Right hindlimb (tissue), 1 donor: Measurements from ENCODE around the gene SMARCC2.
A peak's percentile ranks its signal among the peaks of the same experiment; 100 is the strongest.

Experiments used
- DNase-seq: peaks from one replicate; pipeline ENCODE4 v3.0.0-alpha.2; 2018

Gene SMARCC2

GRCh38 chr12:56189099-56189917, at the start of gene SMARCC2:
TSS of gene SMARCC2 (minus strand) at chr12:56189483. CDS start at chr12:56189461, 22 bp downstream.
- DNase-seq = peak; percentile 89

DNA sequence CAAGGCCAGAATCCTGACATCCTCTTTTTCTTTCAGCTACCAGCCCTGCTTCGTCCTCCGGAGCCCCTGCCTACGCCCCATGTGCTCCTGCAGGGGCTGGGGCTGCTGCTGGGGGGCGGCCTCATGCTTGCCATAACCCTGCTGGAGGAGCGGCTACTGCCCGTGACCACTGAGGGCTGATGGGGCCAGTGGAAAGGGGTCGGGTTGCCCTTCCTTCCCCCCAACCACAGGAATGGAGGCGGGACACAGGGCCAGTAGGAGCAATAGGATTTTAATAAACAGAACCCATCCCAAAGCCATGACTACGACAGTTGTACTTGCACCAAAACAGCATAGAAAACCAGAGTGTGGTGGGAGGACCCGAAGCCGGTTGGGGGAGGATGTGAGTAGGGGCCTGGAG, 48.3 kb upstream of the SMARCC2 start:
- no peak for DNase-seq

DNA sequence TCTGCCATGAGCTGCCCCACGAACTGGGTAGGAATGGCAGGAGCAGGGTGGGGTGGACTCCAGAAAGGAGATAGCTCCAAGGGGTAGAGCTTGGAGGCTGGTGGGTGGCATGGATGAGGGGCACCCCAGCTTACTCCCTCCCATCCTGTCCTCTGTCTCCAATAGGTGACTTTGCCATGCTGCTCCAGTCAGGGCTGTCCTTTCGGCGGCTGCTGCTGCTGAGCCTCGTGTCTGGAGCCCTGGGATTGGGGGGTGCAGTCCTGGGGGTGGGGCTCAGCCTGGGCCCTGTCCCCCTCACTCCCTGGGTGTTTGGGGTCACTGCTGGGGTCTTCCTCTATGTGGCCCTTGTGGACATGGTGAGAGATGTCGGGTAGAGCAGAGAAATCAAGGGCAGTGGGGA, 47.7 kb upstream of the SMARCC2 start:
- DNase-seq = no peak

DNA sequence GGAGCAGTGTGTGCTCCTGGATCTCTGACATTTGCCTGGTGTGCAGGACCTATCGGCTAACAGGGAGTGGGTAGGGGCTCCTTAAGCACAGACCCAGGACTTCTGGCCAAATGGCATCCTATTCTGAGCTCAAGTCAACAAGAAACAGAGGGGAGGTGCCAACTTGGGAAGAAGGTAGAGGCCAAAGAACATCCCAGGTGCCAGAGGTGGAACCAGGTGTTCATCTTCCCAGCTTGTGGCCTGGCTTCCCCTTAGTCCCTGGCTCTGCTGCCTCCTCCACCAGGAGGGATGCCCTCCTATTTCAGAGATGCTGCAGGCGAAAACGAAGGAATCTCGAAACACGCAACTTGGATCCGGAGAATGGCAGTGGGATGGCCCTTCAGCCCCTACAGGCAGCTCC, 46.8 kb upstream of the SMARCC2 start:
- DNase-seq = no peak

DNA sequence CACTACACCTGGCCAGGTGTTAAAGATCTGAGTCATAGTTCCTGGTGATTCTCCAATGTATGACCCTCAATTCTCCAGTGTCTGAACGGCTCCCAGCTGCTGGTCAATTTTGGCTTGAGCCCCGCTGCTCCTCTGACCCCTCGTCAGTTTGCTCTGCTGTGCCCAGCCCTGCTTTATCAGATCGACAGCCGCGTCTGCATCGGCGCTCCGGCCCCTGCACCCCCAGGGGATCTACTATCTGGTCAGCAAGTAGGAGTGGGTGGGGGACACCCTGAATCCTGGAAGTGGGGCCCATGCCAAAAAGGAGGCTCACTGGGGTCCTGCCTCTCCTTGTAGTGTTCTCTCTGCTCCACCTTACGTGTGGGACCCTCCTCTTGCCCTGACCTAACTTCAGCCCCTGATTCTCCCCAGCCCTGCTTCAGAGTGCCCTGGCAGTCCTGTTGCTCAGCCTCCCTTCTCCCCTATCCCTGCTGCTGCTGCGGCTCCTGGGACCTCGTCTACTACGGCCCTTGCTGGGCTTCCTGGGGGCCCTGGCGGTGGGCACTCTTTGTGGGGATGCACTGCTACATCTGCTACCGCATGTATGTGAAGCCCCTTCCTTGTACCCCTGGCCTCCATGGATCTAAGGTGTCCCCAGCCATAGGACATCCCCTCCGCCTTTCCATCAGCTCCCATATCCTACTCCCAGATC, 45.6 kb upstream of the SMARCC2 start:
- DNase-seq = no peak

GRCh38 chr12:56231184-56231582, 41.9 kb upstream of the SMARCC2 start:
- DNase-seq = no peak

DNA sequence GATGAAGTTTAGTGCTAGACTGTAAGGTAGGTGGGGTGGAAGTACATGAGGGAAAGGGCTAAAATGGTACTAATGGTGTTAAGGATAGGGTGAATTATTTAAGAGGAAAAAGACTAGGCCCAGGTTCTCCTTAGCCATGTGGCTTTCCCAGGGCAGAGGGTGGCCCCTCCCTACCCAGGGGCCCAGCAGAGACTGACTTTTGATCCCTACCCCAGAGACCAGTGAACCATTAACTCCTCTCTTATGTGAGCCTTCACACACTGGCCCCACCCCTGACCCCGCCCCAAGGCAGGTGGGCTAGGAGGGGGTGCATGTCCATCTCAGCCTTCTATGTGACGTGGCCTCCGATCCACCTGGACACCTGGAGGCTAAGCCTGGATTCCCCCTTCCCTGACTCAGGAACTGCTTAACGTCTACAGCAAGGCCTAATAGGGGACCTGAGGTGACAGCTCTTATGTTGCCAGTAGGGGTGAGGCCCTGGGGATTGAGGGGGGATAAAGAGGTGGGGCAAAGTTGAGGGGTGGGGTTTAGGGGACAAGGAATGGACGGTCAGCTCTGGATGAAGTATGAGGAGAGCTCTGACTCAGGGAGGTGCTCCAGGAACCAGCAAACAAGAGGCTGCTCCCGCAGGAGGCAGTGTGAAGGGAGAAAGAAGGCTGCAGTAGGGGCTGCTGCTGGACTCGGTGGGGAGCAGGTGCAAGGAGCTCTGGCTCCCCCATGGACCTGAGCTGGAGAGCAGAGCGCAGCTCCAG, 41.3 kb upstream of the SMARCC2 start:
- DNase-seq = no peak

GRCh38 chr12:56229916-56230431, 40.7 kb upstream of the SMARCC2 start, which contains the start of gene SLC39A5:
TSS of gene SLC39A5 (plus strand) at chr12:56230051. CDS start at chr12:56231275, 1,224 bp downstream.
- no peak for DNase-seq

DNA sequence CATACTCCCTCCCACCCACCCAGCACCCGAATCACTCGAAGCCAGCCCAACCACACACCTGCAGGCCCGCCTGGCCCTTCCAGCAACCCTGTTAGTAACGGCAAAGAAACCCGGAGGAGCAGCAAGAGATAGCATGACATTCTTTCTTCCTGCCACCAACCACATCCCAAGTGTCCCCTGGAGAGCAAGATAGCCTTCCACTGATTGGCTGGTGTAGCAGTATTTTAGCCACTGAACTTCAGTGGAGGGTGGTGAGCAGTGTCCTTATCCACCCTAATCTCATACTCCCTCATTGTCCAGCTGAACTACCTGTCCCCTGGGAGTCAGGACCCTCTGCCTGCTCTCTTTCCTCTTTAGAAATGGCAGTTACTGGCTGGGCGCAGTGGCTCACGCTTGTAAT, 39.8 kb upstream of the SMARCC2 start:
- no peak for DNase-seq

GRCh38 chr12:56224954-56225353, 35.7 kb upstream of the SMARCC2 start:
- DNase-seq = no peak

DNA sequence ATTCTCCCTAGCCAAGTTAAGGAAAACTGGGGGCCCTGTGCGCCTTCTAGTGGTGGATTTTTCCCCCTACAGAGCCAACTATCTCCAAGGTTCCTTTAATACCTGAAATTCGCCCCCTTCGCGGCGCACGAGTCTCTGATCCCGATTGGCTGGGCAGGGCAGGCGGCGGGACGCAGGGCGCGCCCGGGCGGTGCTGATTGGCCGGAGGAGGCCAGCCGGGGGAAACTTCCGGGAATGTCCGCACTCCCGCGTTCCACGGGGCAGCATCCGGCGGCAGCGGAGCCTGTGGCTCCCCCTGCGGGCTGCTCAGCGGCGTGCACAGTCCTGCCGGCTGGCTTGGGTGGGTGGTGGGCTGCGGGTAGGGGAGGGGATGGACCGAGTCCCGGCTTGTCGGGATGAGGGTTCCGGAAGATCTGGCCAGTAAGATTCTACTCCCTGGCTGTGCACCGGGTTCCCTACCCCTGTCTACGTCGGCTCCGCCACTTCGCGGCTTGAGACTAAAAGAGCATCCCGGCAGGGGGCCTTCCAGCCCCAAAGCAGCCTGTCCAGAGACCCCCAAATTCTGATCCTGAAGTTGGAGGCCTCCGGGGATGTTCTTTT, 34.9 kb upstream of the SMARCC2 start, which contains the start of gene NABP2:
Gene NABP2, plus strand, starts transcription at position 241 of the 600 bp plus-strand sequence. CDS start 515 bp downstream, outside the sequence.
- peak; percentile 99 for DNase-seq

DNA sequence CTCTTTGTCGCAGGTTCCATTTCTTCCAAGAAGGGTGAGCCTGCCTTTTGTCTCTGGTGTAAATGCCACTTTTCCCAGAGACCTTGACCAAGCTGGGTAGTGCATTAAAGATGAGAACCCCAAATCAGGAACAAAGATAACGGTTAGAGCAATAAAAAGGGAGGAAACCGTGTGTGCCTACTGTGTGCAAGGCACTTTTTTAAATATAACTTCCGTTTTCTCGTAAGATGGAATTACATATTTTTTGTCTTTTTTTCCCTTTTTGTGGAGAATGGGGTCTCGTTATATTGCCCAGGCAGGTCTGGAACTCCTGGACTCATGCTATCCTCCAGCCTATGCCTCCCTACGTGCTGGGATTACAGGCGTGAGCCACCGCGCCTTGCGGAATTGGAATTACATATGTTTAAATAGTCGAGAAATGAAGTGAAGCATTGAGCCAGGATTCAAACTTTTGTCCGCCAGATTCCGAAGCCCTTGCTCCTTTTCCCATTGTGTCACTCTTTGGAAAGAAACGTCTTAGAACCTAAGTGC, 34.4 kb upstream of the SMARCC2 start:
- DNase-seq = no peak

GRCh38 chr12:56222531-56222895, 33.2 kb upstream of the SMARCC2 start:
- DNase-seq = no peak

- peak; percentile 99 for DNase-seq
Measured at GRCh38 chr12:56221757-56222530, 32.7 kb upstream of the SMARCC2 start, which contains the start of gene RNF41. TSS of gene RNF41 (minus strand) at chr12:56221922. CDS start at chr12:56214047, 7,875 bp downstream.

- peak; percentile 86 for DNase-seq
Measured at GRCh38 chr12:56221232-56221756, 32.0 kb upstream of the SMARCC2 start.

DNA sequence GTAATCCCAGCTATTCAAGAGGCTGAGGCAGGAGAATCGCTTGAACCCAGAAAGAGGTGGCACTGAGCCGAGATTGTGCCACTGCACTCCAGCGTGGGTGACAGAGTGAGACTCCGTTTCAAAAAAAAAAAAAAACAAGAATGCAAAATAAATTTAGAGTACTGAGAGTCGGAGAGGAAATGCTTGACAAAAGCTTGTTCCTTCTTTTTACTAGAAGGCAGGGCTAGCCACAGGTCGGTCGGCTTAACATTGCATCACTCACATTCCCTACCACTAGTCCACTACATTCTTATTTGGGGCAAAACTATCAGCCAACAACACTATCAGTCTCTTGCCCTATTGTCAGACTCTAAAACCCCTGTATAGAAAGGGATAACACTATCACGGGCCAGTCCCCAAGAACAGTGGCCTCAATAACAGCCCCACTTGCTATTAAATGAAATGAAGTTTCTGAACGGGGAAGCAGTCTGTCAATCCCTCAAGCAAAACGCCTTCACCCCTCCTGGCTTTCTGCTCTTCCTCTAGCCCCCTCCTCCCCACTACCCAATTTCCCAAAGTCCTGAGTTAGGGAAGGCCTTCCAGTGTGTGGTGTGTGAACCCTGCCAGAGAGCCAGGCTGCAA, 31.4 kb upstream of the SMARCC2 start:
- DNase-seq = no peak

- no peak for DNase-seq
Measured at GRCh38 chr12:56219840-56220239, 30.6 kb upstream of the SMARCC2 start.

DNA sequence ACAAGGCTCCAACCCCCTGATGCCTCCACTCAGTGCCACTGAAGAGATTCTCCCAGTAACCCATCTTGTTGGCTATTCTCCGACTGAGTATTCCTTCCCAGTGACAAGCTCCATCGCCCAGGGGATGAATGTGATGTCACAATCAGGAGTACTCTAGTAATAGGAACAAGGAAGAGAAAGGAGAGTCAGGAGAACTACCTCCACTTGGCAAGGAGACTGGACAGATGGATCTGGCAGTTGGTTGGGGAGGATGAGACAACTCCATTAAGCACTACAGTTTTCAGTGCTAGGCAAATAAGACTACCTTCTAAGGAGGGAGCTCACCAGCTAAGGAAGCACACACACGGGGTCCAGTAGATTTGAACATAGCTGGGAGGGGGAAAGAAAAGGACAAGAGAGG, 27.2 kb upstream of the SMARCC2 start:
- DNase-seq = no peak

- no peak for DNase-seq
Measured at GRCh38 chr12:56213878-56214277, 24.6 kb upstream of the SMARCC2 start.

- no peak for DNase-seq
Measured at GRCh38 chr12:56212361-56212760, 23.1 kb upstream of the SMARCC2 start.

GRCh38 chr12:56208006-56208405, 18.7 kb upstream of the SMARCC2 start:
- DNase-seq = no peak
